NB4 (cell line): ENCODE results near the gene ACADL.
"Not testable (repeated sequence)": the region's sequence is repeated elsewhere in the genome, so short reads cannot be mapped to it uniquely, and the experiment has no call there.

Experiments
- POLR2A ChIP-seq: IDR thresholded peaks from 2 replicates; pipeline ENCODE4 v1.6.1; 2011; ENCODE audit warnings: mild to moderate bottlenecking; ENCODE audit not compliant: insufficient read length; ENCODE audit errors: extremely low read depth
- TF ChIP-seq, protein P1 (sequence below): IDR thresholded peaks from one replicate; pipeline ENCODE4 v1.5.1; 2012; ENCODE audit warnings: low read depth, low read length
- TF ChIP-seq, protein P2 (sequence below): IDR thresholded peaks from 2 replicates; pipeline ENCODE4 v1.6.1; 2011; ENCODE audit warnings: low read depth, low read length

DNA sequence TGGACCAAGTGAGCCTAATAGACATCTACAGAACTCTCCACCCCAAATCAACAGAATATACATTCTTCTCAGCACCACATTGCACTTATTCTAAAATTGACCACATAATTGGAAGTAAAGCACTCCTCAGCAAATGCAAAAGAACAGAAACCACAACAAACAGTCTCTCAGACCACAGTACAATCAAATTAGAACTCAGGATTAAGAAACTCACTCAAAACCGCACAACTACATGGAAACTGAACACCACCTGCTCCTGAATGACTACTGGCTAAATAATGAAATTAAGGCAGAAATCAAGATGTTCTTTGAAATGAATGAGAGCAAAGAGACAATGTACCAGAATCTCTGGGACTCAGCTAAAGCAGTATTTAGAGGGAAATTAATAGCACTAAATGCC, 41.3 kb downstream of the ACADL start:
- TF ChIP-seq POLR2A: not testable (repeated sequence)
- TF ChIP-seq, protein P1, sequence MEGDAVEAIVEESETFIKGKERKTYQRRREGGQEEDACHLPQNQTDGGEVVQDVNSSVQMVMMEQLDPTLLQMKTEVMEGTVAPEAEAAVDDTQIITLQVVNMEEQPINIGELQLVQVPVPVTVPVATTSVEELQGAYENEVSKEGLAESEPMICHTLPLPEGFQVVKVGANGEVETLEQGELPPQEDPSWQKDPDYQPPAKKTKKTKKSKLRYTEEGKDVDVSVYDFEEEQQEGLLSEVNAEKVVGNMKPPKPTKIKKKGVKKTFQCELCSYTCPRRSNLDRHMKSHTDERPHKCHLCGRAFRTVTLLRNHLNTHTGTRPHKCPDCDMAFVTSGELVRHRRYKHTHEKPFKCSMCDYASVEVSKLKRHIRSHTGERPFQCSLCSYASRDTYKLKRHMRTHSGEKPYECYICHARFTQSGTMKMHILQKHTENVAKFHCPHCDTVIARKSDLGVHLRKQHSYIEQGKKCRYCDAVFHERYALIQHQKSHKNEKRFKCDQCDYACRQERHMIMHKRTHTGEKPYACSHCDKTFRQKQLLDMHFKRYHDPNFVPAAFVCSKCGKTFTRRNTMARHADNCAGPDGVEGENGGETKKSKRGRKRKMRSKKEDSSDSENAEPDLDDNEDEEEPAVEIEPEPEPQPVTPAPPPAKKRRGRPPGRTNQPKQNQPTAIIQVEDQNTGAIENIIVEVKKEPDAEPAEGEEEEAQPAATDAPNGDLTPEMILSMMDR: not testable (repeated sequence)
- TF ChIP-seq, protein P2, sequence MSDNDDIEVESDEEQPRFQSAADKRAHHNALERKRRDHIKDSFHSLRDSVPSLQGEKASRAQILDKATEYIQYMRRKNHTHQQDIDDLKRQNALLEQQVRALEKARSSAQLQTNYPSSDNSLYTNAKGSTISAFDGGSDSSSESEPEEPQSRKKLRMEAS: not testable (repeated sequence)
